Neural progenitor cell (in vitro differentiated cells): ENCODE measurements around the gene ZFPL1.

ENCODE experiments used
- CTCF ChIP-seq: fragments of 200-600 bp; sonication (generic); IDR thresholded peaks from 2 replicates; pipeline ENCODE4 v1.5.1; 2017; ENCODE audit warnings: antibody characterized with exemption, mild to moderate bottlenecking
- EZH2 ChIP-seq: fragments of 200-600 bp; sonication (generic); IDR thresholded peaks from 2 replicates; pipeline ENCODE4 v1.6.1; 2017; ENCODE audit warnings: antibody characterized with exemption, mild to moderate bottlenecking, moderate library complexity
- EZH2phosphoT487 ChIP-seq: fragments of 200-600 bp; sonication (generic); IDR thresholded peaks from 2 replicates; pipeline ENCODE4 v1.6.1; 2017; ENCODE audit warnings: antibody characterized with exemption

- TF ChIP-seq CTCF (no peak), EZH2 (no peak), EZH2phosphoT487 (no peak)
These were observed 43.6 kb downstream of the ZFPL1 start for GRCh38 chr11:65127473-65128181.
